ENCODE measurements around the gene SEMA4C.

The SEMA4C gene

GRCh38 chr2:96887493-96888012, 17.7 kb upstream of the SEMA4C start:
- Histone ChIP-seq H3K27me3 (ENCODE audit: low read depth, low read length) (no peaks in the 10 kb centered on the region), H3K36me3 (ENCODE audit: control insufficient read depth in 1 of 2, insufficient read depth in 2 of 2, low read length in 2 of 2) (no peaks in the 10 kb centered on the region), H3K4me1 (ENCODE audit: control insufficient read depth in 1 of 2, insufficient read depth in 2 of 2, low read length in 2 of 2) (peaks cover 20 to 48% of the 10 kb centered on the region in 2 donors), H3K27ac (ENCODE audit: low read length) (peak overlapping the region; percentile 41), H3K4me3 (ENCODE audit: low read depth in 1 of 2, low read length in 2 of 2) (peak overlapping the region in 1 of 2 donors; percentile 42), H3K9me3 (ENCODE audit: control insufficient read depth in 1 of 2, low read length in 2 of 2) (no peaks in the 10 kb centered on the region)

- Histone ChIP-seq H3K27ac (ENCODE audit: low read length) (no peak overlapping the region), H3K27me3 (ENCODE audit: low read depth, low read length) (no peaks in the 10 kb centered on the region), H3K4me1 (ENCODE audit: control insufficient read depth in 1 of 2, insufficient read depth in 2 of 2, low read length in 2 of 2) (peaks cover 20 to 36% of the 10 kb centered on the region in 2 donors), H3K4me3 (ENCODE audit: low read depth in 1 of 2, low read length in 2 of 2) (no peak overlapping the region), H3K36me3 (ENCODE audit: control insufficient read depth in 1 of 2, insufficient read depth in 2 of 2, low read length in 2 of 2) (no peaks in the 10 kb centered on the region), H3K9me3 (ENCODE audit: control insufficient read depth in 1 of 2, low read length in 2 of 2) (no peaks in the 10 kb centered on the region)
These were observed 15.8 kb upstream of the SEMA4C start for GRCh38 chr2:96885432-96886347.

GRCh38 chr2:96884299-96885094, 14.6 kb upstream of the SEMA4C start:
- Histone ChIP-seq H3K36me3 (ENCODE audit: control insufficient read depth in 1 of 2, insufficient read depth in 2 of 2, low read length in 2 of 2) (no peaks in the 10 kb centered on the region), H3K27me3 (ENCODE audit: low read depth, low read length) (no peaks in the 10 kb centered on the region), H3K27ac (ENCODE audit: low read length) (no peak overlapping the region), H3K4me1 (ENCODE audit: control insufficient read depth in 1 of 2, insufficient read depth in 2 of 2, low read length in 2 of 2) (peaks cover 20 to 29% of the 10 kb centered on the region in 2 donors), H3K4me3 (ENCODE audit: low read depth in 1 of 2, low read length in 2 of 2) (no peak overlapping the region), H3K9me3 (ENCODE audit: control insufficient read depth in 1 of 2, low read length in 2 of 2) (no peaks in the 10 kb centered on the region)

GRCh38 chr2:96883306-96883705, 13.4 kb upstream of the SEMA4C start:
- H3K4me1 ChIP-seq (ENCODE audit: control insufficient read depth in 1 of 2, insufficient read depth in 2 of 2, low read length in 2 of 2) = peaks cover 15 to 21% of the 10 kb centered on the region in 2 donors
- H3K9me3 ChIP-seq (ENCODE audit: control insufficient read depth in 1 of 2, low read length in 2 of 2) = no peaks in the 10 kb centered on the region
- no peaks in the 10 kb centered on the region for H3K27me3 ChIP-seq (ENCODE audit: low read depth, low read length)
- no peak overlapping the region for H3K4me3 ChIP-seq (ENCODE audit: low read depth in 1 of 2, low read length in 2 of 2)
- no peaks in the 10 kb centered on the region for H3K36me3 ChIP-seq (ENCODE audit: control insufficient read depth in 1 of 2, insufficient read depth in 2 of 2, low read length in 2 of 2)
- H3K27ac ChIP-seq (ENCODE audit: low read length) = no peak overlapping the region

- Histone ChIP-seq H3K9me3 (ENCODE audit: control insufficient read depth in 1 of 2, low read length in 2 of 2) (no peaks in the 10 kb centered on the region), H3K27me3 (ENCODE audit: low read depth, low read length) (no peaks in the 10 kb centered on the region), H3K27ac (ENCODE audit: low read length) (no peak overlapping the region), H3K4me3 (ENCODE audit: low read depth in 1 of 2, low read length in 2 of 2) (no peak overlapping the region), H3K4me1 (ENCODE audit: control insufficient read depth in 1 of 2, insufficient read depth in 2 of 2, low read length in 2 of 2) (peaks cover 11 to 17% of the 10 kb centered on the region in 2 donors), H3K36me3 (ENCODE audit: control insufficient read depth in 1 of 2, insufficient read depth in 2 of 2, low read length in 2 of 2) (no peaks in the 10 kb centered on the region)
These were observed 13.0 kb upstream of the SEMA4C start for GRCh38 chr2:96882906-96883305.

- H3K36me3 ChIP-seq (ENCODE audit: control insufficient read depth in 1 of 2, insufficient read depth in 2 of 2, low read length in 2 of 2) = no peaks in the 10 kb centered on the region
- H3K27me3 ChIP-seq (ENCODE audit: low read depth, low read length) = no peaks in the 10 kb centered on the region
- H3K9me3 ChIP-seq (ENCODE audit: control insufficient read depth in 1 of 2, low read length in 2 of 2) = no peaks in the 10 kb centered on the region
- H3K4me3 ChIP-seq (ENCODE audit: low read depth in 1 of 2, low read length in 2 of 2) = no peak overlapping the region
- H3K27ac ChIP-seq (ENCODE audit: low read length) = no peak overlapping the region
- peaks cover 7 to 10% of the 10 kb centered on the region in 2 donors for H3K4me1 ChIP-seq (ENCODE audit: control insufficient read depth in 1 of 2, insufficient read depth in 2 of 2, low read length in 2 of 2)
These were observed 12.3 kb upstream of the SEMA4C start for GRCh38 chr2:96882230-96882629.

- no peak overlapping the region for H3K27ac ChIP-seq (ENCODE audit: low read length)
- H3K4me1 ChIP-seq (ENCODE audit: control insufficient read depth in 1 of 2, insufficient read depth in 2 of 2, low read length in 2 of 2) = peaks cover 5% of the 10 kb centered on the region in 2 donors
- H3K9me3 ChIP-seq (ENCODE audit: control insufficient read depth in 1 of 2, low read length in 2 of 2) = no peaks in the 10 kb centered on the region
- no peak overlapping the region for H3K4me3 ChIP-seq (ENCODE audit: low read depth in 1 of 2, low read length in 2 of 2)
- no peaks in the 10 kb centered on the region for H3K27me3 ChIP-seq (ENCODE audit: low read depth, low read length)
- no peaks in the 10 kb centered on the region for H3K36me3 ChIP-seq (ENCODE audit: control insufficient read depth in 1 of 2, insufficient read depth in 2 of 2, low read length in 2 of 2)
These were observed 11.7 kb upstream of the SEMA4C start for GRCh38 chr2:96881349-96882195.

- Histone ChIP-seq H3K36me3 (ENCODE audit: control insufficient read depth in 1 of 2, insufficient read depth in 2 of 2, low read length in 2 of 2) (no peaks in the 10 kb centered on the region), H3K9me3 (ENCODE audit: control insufficient read depth in 1 of 2, low read length in 2 of 2) (no peaks in the 10 kb centered on the region), H3K27ac (ENCODE audit: low read length) (no peak overlapping the region), H3K27me3 (ENCODE audit: low read depth, low read length) (no peaks in the 10 kb centered on the region), H3K4me3 (ENCODE audit: low read depth in 1 of 2, low read length in 2 of 2) (no peak overlapping the region), H3K4me1 (ENCODE audit: control insufficient read depth in 1 of 2, insufficient read depth in 2 of 2, low read length in 2 of 2) (no peaks in the 10 kb centered on the region)
These were observed 11.0 kb upstream of the SEMA4C start for GRCh38 chr2:96880891-96881273.

GRCh38 chr2:96879545-96880040, 9.7 kb upstream of the SEMA4C start:
- H3K36me3 ChIP-seq (ENCODE audit: control insufficient read depth in 1 of 2, insufficient read depth in 2 of 2, low read length in 2 of 2) = no peaks in the 10 kb centered on the region
- H3K27ac ChIP-seq (ENCODE audit: low read length) = no peak overlapping the region
- H3K4me1 ChIP-seq (ENCODE audit: control insufficient read depth in 1 of 2, insufficient read depth in 2 of 2, low read length in 2 of 2) = no peaks in the 10 kb centered on the region
- H3K27me3 ChIP-seq (ENCODE audit: low read depth, low read length) = no peaks in the 10 kb centered on the region
- no peak overlapping the region for H3K4me3 ChIP-seq (ENCODE audit: low read depth in 1 of 2, low read length in 2 of 2)
- H3K9me3 ChIP-seq (ENCODE audit: control insufficient read depth in 1 of 2, low read length in 2 of 2) = no peaks in the 10 kb centered on the region

GRCh38 chr2:96878796-96879544, 9.1 kb upstream of the SEMA4C start:
- H3K27ac ChIP-seq (ENCODE audit: low read length) = no peak overlapping the region
- no peaks in the 10 kb centered on the region for H3K36me3 ChIP-seq (ENCODE audit: control insufficient read depth in 1 of 2, insufficient read depth in 2 of 2, low read length in 2 of 2)
- H3K27me3 ChIP-seq (ENCODE audit: low read depth, low read length) = no peaks in the 10 kb centered on the region
- no peak overlapping the region for H3K4me3 ChIP-seq (ENCODE audit: low read depth in 1 of 2, low read length in 2 of 2)
- H3K4me1 ChIP-seq (ENCODE audit: control insufficient read depth in 1 of 2, insufficient read depth in 2 of 2, low read length in 2 of 2) = peaks cover 2 to 3% of the 10 kb centered on the region in 2 donors
- no peaks in the 10 kb centered on the region for H3K9me3 ChIP-seq (ENCODE audit: control insufficient read depth in 1 of 2, low read length in 2 of 2)

Data from muscle layer of duodenum (tissue), 2 donors.